ENCODE data around the gene KNOP1.

KNOP1 gene

GRCh38 chr16:19703172-19703889 is 14.7 kb downstream of the KNOP1 start:
- no peak for ATAC-seq
- TF ChIP-seq ISL1 (CRISPR knock-in tag; IDR thresholded peaks at IDR 0.05), result no peak
- TF ChIP-seq PATZ1 (CRISPR knock-in tag; IDR thresholded peaks at IDR 0.05; ENCODE audit: borderline replicate concordance), result no peak
- TF ChIP-seq GLIS3 (CRISPR knock-in tag; IDR thresholded peaks at IDR 0.05), result no peak
- TF ChIP-seq BACH2 (CRISPR knock-in tag; IDR thresholded peaks at IDR 0.05; ENCODE audit: borderline replicate concordance), result no peak
- TF ChIP-seq CSRNP3 (CRISPR knock-in tag; IDR thresholded peaks at IDR 0.05), result no peak
- TF ChIP-seq CREB5 (CRISPR knock-in tag; IDR thresholded peaks at IDR 0.05; ENCODE audit: low read depth), result no peak
- no peak for TF ChIP-seq OSR1 (CRISPR knock-in tag; IDR thresholded peaks at IDR 0.05)
- no peak for TF ChIP-seq CSDC2 (CRISPR knock-in tag; IDR thresholded peaks at IDR 0.05)
- TF ChIP-seq TCF4 (CRISPR knock-in tag; IDR thresholded peaks at IDR 0.05; ENCODE audit: borderline replicate concordance), result no peak
- no peak for TF ChIP-seq SNAI2 (CRISPR knock-in tag; IDR thresholded peaks at IDR 0.05)
- no peak for TF ChIP-seq ZNF70 (CRISPR knock-in tag; IDR thresholded peaks at IDR 0.05)

- peak; percentile 80 for ATAC-seq
Measured at GRCh38 chr16:19701091-19701490, 16.9 kb downstream of the KNOP1 start.

GRCh38 chr16:19700319-19700781 is 17.7 kb downstream of the KNOP1 start:
- peak; percentile 65 for ATAC-seq
- TF ChIP-seq ZNF8 (CRISPR knock-in tag; IDR thresholded peaks at IDR 0.05) (no peak), CREB5 (CRISPR knock-in tag; IDR thresholded peaks at IDR 0.05; ENCODE audit: low read depth) (no peak), RARB (CRISPR knock-in tag; IDR thresholded peaks at IDR 0.05) (no peak), ZC3H10 (CRISPR knock-in tag; IDR thresholded peaks at IDR 0.05) (no peak; the same call in 1 of the 2 replicates), ZFP3 (CRISPR knock-in tag; IDR thresholded peaks at IDR 0.05) (no peak), ZFP30 (CRISPR knock-in tag; IDR thresholded peaks at IDR 0.05) (no peak), POU6F1 (CRISPR knock-in tag; IDR thresholded peaks at IDR 0.05; ENCODE audit: borderline replicate concordance, low read depth) (no peak), CSRNP3 (CRISPR knock-in tag; IDR thresholded peaks at IDR 0.05) (no peak), ARNTL (CRISPR knock-in tag; IDR thresholded peaks at IDR 0.05; ENCODE audit: borderline replicate concordance, low read depth) (no peak), ISL1 (CRISPR knock-in tag; IDR thresholded peaks at IDR 0.05) (no peak), ESRRG (CRISPR knock-in tag; IDR thresholded peaks at IDR 0.05) (no peak), SNAI2 (CRISPR knock-in tag; IDR thresholded peaks at IDR 0.05) (no peak), PATZ1 (CRISPR knock-in tag; IDR thresholded peaks at IDR 0.05; ENCODE audit: borderline replicate concordance) (no peak), PPARA (CRISPR knock-in tag; IDR thresholded peaks at IDR 0.05; ENCODE audit: borderline replicate concordance) (no peak), TCF4 (CRISPR knock-in tag; IDR thresholded peaks at IDR 0.05; ENCODE audit: borderline replicate concordance) (no peak), TSHZ2 (CRISPR knock-in tag; IDR thresholded peaks at IDR 0.05) (no peak)

More at GRCh38 chr16:19701091-19701490, 16.9 kb downstream of the KNOP1 start:
- TF ChIP-seq ZC3H10 (CRISPR knock-in tag; IDR thresholded peaks at IDR 0.05) (peak; percentile 71; the same call in 1 of the 2 replicates), GLIS3 (CRISPR knock-in tag; IDR thresholded peaks at IDR 0.05) (no peak), TOX (CRISPR knock-in tag; IDR thresholded peaks at IDR 0.05; ENCODE audit: borderline replicate concordance) (peak; percentile 87)

Measured in SK-N-SH treated with all-trans-retinoic acid at 6 μM for 48 hours (cell line).